ENCODE data around the gene C2CD2L.
A peak's percentile ranks its signal among the peaks of the same experiment; 100 is the strongest.
"Not testable (repeated sequence)": the region's sequence is repeated elsewhere in the genome, so short reads cannot be mapped to it uniquely, and the experiment has no call there.

C2CD2L gene

DNA sequence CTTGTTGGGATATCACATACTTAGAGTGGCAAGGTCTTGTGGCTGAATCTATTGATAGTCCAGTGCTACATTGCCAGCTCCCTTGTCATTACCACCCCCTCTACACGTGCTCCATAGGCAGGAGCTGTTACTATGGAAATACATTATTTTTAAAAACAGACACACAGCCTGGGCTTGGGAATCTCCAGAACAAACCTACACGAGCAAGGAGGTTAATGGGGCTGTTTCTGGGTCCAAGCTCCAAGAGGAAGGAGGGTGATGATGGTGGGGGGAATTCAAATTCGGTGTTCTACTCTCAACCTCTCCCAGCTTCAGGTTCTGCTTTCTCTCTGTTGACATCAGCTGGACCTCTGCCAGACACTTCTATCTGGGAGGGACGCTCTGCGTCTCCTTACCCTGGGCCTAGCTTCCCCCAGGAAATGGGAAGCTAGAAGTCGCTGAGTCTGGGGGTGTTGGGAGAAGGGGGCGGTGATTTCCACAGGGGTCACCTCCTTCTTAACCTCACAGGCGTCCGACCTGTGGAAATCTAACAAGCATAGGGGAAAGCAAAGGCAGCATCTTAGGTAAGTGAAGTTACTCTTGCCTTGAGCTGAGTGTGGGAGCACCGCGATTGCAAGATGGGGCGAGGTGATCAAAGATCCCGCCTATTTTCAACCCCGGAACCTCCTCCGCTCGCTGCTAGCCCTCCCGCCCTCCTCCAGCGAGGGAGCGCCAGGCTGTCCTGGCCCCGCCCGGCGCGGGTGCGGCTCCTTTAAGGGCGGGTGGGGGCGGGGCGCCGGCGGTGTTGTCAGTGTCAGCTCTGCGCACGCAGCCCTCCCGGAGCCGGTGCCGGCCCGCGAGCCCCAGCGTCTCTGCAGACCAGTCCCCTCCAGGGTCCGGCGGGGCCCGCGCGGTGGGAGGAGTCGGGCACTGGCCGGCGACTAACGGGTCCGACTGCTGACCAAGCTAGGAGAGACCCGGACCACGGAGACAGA is at the start of gene C2CD2L:
C2CD2L (plus strand) TSS at position 781 of the 974 bp plus-strand sequence. CDS start 398 bp downstream, outside the sequence.
- DNase-seq = peak; percentile 87

GRCh38 chr11:119059128-119059527 is 48.0 kb upstream of the C2CD2L start:
- not testable (repeated sequence) for DNase-seq

GRCh38 chr11:119061256-119061655 is 45.9 kb upstream of the C2CD2L start:
- DNase-seq = no peak

- no peak for DNase-seq
Measured at GRCh38 chr11:119062779-119063178, 44.4 kb upstream of the C2CD2L start.

GRCh38 chr11:119065369-119065768 is 41.8 kb upstream of the C2CD2L start:
- no peak for DNase-seq

DNA sequence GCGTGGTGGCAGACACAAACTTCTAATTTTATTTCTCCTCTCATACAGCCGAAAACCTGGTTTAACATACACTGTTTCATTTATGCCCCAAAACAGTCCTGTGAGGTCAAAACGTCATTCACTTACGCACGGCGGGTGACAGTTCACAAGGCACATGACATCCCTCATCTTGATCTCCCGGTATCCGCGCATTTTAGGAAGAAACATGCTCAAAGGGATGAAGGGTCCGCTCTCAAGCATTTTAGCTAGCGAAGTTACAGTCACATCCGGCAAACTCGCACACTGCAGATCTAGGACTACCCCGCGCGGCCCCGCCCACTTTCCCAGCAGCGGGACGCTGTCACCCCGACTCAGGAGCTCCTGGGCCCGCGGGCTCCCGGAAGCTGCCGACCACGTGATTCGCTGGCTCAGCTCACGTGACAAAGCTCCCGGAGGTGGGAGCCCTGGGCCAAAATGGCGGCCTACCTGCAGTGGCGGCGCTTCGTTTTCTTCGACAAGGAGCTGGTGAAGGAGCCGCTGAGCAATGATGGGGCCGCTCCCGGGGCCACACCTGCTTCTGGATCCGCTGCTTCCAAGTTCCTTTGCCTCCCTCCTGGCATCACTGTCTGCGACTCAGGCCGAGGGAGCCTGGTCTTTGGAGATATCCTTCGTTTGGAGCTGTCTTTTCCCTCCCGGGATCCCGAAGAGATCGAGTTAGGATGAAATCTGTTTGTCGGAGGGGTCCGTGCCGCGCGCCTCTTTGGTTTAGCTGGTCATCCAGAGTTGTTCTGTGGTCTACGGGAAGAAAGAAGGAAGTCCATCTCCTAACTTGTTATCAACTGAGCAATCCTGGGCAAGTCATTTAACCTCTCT is 39.5 kb upstream of the C2CD2L start, which contains the start of gene VPS11:
VPS11 (plus strand) TSS at position 448 of the 852 bp plus-strand sequence; CDS start at position 454, 6 bp downstream.
- peak; percentile 95 for DNase-seq

- no peak for DNase-seq
Measured at GRCh38 chr11:119077839-119078238, 29.3 kb upstream of the C2CD2L start.

- DNase-seq = no peak
Measured at GRCh38 chr11:119078675-119079420, 28.3 kb upstream of the C2CD2L start.

DNA sequence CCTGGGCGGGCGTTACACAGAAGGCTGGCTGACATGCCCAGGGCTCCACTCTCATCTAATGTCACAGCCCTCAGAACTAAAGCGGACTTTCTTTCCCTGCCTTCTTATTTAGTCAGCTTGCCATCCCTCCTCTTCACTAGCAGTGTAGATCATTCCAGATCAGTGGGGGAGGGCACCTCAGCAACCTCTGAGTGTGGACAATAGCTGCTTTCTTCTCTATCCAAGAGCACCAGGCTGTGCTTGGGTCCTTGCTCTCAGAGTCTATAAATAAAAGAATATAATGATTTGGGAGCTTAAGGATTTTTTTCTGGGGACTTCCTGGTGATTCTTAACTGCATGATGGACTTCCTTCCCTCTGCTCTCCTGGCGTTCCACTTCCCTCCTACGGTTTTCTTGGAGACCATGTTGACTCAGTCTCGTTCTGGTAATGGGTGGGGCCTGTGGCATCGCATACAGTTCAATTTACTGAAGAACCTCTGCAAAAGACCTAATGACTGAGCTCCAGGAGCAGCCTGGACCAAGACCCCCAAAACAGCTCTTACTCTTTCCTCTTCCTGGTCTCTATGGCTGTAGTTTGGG is 25.4 kb upstream of the C2CD2L start:
- peak; percentile 72 for DNase-seq

DNA sequence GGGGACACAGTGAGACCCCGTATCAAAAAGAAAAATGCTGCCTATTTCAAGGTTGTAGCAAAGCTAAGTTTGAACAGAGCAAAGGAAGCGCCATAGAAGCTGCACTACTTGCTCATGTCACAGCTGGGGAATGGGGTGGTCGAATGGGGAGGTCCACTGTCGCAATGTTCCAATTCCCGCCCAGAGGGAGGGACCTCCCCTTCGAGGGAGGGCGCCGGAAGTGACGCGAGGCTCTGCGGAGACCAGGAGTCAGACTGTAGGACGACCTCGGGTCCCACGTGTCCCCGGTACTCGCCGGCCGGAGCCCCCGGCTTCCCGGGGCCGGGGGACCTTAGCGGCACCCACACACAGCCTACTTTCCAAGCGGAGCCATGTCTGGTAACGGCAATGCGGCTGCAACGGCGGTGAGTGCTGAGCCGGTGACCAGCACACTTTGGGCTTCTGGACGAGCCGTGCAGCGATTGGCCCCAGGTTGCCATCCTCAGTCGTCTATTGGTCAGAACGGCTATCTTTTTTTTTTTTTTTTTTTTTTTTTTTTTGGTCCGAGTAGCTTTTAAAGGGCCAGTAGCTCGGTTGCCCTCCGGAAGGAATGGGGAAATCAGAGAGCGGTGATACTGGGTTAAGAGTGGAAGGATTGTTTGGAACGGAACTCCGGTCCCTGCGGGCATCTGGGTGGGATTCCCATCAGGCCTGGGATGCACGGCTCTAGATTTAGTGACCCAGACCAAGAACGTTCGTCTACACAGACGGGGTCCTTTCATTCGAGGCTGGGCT is 22.3 kb upstream of the C2CD2L start, which contains the start of gene HMBS:
HMBS (plus strand) TSS at position 219 of the 774 bp plus-strand sequence; CDS start at position 372, 153 bp downstream.
- peak; percentile 96 for DNase-seq

DNA sequence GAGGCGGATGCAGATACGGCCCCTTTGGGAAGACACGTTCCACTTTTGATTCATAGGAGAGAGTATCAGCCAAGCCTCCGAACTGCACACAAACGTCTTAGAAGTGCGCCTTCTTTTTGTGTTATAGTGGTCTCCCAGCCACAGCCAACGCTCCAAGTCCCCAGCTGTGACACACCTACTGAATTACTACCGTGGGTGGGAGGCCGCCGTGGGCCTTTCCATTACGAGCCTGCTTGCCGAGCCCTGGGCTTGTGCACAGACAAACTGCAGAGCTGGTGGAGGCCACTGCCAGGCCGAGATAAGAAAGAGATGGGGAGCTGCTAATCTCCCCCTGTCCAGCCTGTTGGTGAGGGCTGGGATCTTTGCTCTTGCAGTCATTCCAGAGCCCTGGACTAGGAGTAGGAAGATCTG is 21.7 kb upstream of the C2CD2L start:
- DNase-seq = no peak

- no peak for DNase-seq
Measured at GRCh38 chr11:119087123-119087522, 20.0 kb upstream of the C2CD2L start.

DNA sequence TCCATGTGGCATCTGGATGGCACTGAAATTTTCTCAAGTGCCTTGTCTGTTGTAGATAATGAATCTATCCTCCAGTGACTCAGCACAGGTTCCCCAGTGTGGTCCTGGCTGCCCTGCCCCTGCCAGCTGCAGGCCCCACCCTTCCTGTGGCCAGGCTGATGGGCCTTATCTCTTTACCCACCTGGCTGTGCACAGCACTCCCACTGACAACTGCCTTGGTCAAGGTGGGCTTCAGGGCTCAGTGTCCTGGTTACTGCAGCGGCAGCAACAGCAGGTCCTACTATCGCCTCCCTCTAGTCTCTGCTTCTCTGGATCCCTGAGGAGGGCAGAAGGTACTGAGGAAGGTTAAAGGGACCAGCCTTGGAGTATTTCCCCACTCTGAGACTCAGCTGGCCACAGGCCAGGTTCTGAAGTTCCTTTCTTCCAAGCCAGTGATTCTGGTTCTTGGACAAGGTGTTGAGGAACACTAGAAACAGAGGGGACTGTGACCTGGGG is 19.4 kb upstream of the C2CD2L start:
- no peak for DNase-seq

DNA sequence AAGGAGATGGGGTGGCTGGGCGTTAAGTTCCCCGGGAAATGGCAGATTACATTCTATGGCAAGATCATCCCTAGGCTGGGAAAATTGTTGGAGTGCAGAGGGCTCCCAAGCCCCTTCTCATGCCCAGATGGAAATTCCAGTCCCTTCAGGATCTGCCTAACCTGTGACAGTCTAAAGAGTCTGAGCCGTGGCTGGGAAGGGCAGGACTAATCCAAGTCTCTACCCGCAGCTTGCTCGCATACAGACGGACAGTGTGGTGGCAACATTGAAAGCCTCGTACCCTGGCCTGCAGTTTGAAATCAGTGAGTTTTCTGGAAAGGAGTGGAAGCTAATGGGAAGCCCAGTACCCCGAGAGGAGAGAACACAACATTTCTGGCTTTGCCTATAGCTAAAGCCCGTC is 18.7 kb upstream of the C2CD2L start:
- no peak for DNase-seq

- no peak for DNase-seq
Measured at GRCh38 chr11:119089319-119089718, 17.8 kb upstream of the C2CD2L start.

GRCh38 chr11:119091178-119091577 is 16.0 kb upstream of the C2CD2L start:
- no peak for DNase-seq

- no peak for DNase-seq
Measured at GRCh38 chr11:119091966-119092879, 14.9 kb upstream of the C2CD2L start.

- DNase-seq = no peak
Measured at GRCh38 chr11:119092880-119093842, 14.0 kb upstream of the C2CD2L start.

All from midbrain (tissue), 1 donor.